Ureter (tissue), 1 donor: ENCODE results near the gene NCOA3. TPM values are rescaled to one million over a fixed set of nuclear protein-coding genes. Genes with fewer than 3 reads are reported as not detected.

ENCODE experiments used
- DNase-seq: peaks from one replicate; pipeline ENCODE4 v3.0.0-alpha.2; 2020; ENCODE audit warnings: low spot score
- total RNA-seq: library from RNA; stranded (reverse); gene quantifications from one replicate; pipeline ENCODE4 v1.2.4, GENCODE V29; 2023
- donor health status: DM: yes; HTN: yes; CAD: no.

The NCOA3 gene
- total RNA-seq, 1 donor from 2014 or later = 60.0 TPM

DNA sequence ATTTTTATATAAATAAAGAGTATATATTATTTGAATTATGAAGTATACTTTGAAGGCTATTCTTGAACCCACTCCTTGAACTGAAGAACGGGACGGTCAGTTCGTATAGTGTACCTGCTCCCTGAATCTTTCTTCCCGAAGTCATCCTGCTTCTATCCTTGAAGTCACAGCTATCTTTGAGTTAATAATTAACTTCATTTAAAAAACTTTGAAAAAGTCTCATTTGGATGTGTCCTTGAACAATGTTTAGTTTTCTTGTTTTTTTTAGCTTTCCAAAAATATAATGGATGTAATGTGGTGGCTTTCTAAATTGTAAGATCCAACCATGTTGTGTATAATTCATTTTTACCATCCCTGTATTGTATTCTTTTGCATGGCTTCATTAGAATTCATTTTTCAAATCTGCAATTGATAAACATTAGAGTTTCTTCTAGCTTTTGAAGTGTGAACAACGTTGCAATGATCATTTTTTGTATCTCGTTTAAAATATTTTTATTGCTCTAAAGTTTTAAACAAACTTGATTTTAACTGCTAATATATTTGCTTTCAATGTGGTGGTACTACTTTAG lies 94.4 kb downstream of the NCOA3 start:
- DNase-seq = no peak

DNA sequence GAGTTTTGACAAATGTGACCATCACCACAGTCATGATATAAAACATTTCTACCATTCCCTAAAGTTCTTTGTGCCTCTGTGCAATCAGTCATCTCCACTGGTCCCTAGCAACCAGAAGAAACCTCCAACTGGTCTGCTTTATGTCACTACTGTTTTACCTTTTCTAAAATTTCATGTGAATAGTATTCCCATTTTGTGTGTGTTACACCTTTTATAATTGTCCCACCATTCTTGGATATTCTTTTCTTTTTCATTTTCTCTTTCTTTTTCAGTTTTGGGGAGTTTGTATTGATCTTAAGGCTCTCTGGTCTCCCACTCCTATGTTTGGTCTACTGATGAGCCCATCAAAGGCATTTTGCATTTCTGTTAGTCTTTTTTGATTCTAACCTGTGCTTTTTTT lies 95.4 kb downstream of the NCOA3 start:
- no peak for DNase-seq

- DNase-seq = no peak
These were observed 97.4 kb downstream of the NCOA3 start for GRCh38 chr20:47598911-47599744.

- no peak for DNase-seq
These were observed 99.4 kb downstream of the NCOA3 start for GRCh38 chr20:47600967-47601547.

GRCh38 chr20:47603260-47603659 lies 101.6 kb downstream of the NCOA3 start:
- DNase-seq = no peak

DNA sequence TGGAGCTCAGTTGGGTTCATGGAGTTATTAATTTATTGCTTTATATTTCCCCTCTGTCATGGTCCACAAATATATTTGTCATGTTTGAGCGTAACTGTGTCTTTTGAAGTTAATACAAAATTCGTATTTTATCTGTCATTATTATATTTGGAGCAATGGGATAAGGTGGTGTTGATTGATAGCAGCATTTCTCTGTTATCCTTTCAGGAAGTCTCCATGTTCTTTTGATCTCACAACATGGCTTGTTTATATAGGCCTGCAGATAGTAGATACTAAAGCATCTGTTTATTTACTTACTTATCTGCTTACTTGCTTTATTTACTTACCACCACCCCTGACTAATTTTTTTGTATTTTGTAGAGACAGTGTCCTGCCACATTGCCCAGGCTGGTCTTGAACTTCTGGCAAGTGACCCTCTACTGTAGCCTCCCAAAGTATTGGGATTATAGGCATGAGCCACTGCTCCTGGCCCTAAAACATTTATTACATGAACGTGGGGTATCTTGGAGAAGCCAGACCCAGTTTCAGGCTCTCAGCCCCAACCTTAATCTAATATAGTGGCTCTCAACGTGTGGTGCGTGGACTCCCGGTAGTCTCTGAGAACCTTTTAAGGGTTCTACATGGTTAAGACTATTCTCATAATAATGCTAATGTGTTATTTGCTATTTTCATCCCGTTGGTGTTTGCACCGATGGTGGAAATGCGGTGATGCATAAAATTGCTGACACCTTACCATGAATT lies 104.2 kb downstream of the NCOA3 start:
- DNase-seq = no peak

DNA sequence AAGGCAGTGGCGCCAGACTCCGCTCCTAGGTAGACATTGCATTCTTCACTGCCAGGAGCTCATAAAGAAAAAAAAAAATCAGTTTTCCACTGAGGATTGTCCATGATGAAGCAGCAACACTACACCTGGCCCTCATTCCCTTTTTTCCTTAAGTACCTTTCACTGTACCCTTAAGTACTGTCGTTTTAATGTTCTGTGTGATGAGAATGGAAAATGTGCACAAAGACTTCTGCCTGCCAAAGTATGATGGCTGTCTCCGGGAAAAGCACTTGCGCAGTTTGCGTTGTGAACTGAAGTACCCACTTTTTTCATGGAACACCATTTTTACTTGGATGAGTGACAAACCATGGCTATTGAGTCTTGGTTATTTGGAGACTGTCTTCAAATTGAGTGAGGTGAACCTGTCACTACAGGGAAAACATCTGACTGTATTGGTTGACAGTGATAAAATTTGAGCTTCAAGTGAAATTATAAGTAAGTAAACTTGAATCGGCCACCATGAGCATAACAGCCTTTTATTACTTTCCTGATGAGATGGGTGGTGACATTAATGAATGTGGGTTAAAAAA lies 104.8 kb downstream of the NCOA3 start:
- no peak for DNase-seq

DNA sequence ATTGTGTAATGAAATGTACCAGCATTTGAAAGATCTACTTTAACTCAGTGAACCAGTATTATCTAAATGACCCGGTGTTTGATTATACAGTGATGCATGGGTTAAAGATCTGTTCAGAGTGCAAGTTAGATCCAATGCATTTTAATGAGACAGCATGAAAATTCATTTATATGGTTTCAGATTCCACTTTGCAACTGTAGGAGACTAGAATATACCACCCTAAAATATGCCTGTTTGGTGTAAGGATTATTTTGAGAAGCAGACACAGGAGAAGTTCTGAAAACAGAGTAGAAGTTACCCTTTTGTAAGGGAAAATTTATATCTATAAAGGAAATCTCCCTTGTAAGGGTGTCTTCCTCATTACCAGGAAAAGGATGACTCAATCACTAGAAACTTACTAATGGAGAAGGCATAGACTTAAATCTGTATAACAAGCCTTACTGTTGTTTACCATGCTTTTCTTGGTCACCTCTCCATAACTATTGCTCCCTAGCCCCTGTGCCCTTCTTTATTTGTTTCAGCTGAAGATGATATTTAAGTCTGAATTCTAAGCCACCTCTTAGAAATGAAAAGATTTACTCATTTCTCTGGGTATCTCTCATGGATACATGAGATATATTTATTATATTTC lies 105.4 kb downstream of the NCOA3 start:
- no peak for DNase-seq

DNA sequence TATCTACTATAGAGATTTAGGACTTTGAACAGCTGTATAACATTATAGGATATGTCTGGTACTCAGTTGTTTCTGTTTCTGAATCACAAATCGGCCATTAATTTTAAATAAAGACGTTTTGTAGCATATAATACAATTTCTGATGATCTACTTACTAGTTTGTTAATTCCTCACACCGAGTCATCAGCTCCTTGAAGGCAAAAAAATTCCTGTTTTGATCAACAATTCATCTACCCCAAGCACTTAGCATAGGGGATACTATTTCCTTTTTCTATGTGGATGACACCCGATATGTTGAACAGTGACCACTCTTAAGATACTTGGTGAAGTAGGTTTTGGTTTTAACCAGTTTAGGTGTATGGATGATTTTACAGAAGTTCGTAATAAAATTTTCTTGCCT lies 107.3 kb downstream of the NCOA3 start:
- DNase-seq = no peak

DNA sequence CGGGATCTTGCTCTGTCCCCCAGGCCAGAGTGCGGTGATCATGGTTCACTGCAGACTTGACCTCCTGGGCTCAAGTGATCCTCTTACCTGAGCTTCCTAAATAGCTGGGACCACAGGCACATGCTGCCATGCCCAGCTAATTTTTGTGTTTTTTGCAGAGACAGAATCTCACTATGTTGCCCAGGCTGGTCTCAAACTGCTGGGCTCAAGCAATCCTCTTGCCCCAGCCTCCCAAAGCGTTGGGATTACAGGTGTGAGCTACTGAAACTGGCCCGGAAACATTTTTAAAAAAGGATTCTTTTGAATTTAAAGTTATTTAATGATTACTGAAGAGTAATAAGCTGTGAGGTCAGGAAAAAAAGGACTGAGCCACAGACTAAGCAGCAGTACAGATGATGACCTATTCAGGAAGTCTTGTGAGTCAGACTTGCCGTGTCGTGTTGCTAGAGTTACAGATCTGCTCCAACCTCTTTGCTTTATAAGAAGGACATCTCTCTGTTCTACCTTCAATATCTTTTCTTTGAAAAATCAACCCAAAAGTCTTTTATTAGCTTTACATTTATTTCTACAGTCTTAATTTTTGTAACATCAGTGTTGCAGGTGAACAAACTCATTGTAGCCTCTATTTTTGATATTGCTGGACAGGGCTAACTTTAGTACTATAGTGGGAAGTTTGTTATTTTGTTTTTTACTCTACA lies 108.7 kb downstream of the NCOA3 start:
- DNase-seq = no peak

- no peak for DNase-seq
These were observed 109.2 kb downstream of the NCOA3 start for GRCh38 chr20:47610945-47611250.

DNA sequence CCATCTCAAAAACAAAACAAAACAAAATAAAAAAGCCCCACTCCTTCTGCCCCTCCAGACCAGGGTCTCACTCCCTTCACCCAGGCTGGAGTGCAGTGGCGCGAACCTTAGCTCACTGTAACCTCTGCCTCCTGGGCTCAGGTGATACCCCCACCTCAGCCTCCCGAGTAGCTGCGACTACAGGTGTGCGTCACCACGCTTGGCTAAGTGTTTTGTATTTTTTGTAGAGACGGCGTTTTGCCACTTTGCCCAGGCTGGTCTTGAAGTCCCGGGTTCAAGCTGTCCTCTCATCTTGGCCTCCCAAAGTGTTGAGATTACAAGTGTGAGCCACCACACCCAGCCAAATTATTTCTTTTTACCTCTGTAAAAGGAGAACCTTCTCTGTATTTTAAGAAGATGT lies 110.1 kb downstream of the NCOA3 start:
- DNase-seq = no peak

DNA sequence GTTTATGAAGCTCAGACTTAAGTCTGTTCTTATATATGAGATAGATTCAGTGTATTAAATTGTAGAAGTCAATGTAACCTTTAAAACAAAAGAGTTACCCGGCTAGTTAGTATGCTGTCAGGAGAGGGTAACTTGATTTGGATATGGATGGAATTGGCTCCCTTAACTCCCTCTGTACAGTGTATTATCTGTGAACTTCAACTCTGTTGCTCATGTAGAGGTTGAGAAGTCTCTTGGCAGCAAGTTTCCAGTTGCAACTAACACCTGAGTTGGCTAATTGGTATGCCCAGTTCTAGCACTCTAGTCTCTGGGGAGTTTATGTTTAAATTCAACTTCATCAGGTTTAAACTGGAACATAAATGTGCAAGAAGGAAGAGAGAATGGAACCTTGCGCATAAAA lies 111.0 kb downstream of the NCOA3 start:
- no peak for DNase-seq

GRCh38 chr20:47614703-47615309 lies 113.1 kb downstream of the NCOA3 start:
- no peak for DNase-seq

DNA sequence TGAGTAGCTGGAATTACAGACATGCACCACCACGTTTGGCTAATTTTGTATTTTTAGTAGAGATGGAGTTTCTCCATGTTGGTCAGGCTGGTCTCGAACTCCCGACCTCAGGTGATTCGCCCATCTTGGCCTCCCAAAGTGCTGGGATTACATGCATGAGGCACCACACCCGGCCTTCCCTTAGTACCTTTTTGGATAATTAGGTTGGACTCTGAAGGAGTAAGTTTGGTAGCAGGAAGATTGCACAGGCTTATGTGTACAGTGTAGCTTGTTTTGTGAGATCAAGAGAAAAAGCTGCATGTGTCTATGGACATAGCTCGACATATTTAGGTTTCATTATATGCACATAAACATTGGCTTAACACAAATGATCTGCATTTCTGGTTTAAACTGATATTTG lies 116.8 kb downstream of the NCOA3 start:
- no peak for DNase-seq

DNA sequence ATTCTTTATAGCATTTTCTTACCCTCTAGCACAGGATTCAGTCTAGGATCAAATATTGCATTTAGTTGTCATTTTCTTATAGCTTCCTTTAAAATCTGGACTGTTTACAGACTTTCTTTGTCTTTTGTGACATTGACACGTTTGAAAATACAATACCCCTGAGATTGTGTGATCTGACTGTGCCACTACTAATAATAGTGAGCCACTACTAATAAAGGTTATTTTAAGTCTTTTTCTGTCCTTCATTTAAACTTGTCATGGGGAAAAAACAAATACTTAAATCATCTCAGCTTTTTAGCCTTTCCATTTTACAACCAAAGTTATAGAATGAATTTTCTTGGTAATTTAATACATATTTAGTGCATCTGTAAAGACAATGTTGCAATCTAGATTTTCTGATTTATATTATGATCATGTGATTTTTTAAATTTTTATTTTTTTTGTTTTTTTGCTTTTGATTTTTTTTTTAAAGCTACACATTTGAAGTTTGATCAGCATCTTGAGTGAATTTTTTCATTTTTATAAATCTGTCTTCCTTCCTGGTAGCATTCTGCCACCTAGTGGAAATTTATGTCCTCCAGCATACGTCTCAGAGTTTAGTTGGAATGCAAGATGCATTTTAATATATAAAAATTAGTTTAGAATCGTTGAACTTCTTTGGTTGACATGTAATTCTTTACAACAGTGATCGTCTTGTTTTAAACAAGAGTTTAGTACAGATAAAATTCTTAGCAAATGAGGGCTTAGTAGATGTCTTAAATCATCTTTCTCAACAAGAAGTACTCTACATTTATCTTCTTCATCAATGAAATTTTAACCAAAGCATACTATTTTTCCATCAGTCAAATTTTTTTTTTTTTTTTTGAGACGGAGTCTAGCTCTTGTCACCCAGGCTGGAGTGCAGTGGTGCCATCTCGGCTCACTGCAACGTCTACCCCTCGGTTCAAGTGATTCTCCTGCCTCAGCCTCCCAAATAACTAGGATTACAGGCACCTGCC lies 119.4 kb downstream of the NCOA3 start:
- DNase-seq = no peak

GRCh38 chr20:47622118-47622665 lies 120.5 kb downstream of the NCOA3 start:
- no peak for DNase-seq

DNA sequence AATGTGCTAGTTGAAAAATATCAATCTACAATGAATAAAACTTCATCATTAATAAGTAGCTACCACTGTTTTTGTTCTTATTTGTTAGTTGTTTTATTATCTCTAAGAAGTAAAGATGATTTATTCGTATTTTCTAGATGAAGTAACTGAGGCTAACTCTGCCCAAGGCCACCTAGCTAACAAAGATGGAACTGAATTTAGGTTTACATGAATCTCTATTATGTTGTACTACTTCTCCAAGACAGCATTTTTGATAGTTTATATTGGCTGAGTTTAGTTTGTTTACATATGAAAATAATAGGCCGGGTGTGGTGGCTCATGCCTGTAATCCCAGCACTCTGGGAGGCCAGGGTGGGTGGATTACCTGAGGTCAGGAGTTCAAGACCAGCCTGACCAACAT lies 121.5 kb downstream of the NCOA3 start:
- no peak for DNase-seq

- no peak for DNase-seq
These were observed 125.9 kb downstream of the NCOA3 start for GRCh38 chr20:47627540-47627939.
